Activated naive CD4-positive, alpha-beta T cell treated with anti-CD3 and anti-CD28 coated beads, Interleukin-2, amount 50 U/mL, for 72 hours (primary cell): ENCODE results near the gene TBC1D22A. TPM values are rescaled to one million over a fixed set of nuclear protein-coding genes. Genes with fewer than 3 reads are reported as not detected.

Experiments used
- ATAC-seq, 2 donors: fragments of 150-1000 bp; cut with Tn5 transposase; 2 replicates each; pipeline ENCODE4 v1.10.0; 2021; ENCODE audit warnings: mild to moderate bottlenecking in 2 of 2, moderate library complexity in 2 of 2
- DNase-seq, 2 donors: peaks; one replicate each; pipeline ENCODE4 v3.0.0; 2021 to 2022; ENCODE audit warnings: low spot score in 2 of 2
- H3K27ac Mint-ChIP-seq, 2 donors: one replicate each; pipeline ENCODE4 v1.8.0; 2022; ENCODE audit warnings: mild to moderate bottlenecking in 2 of 2, mixed read lengths in 2 of 2
- H3K36me3 Mint-ChIP-seq, 2 donors: one replicate each; pipeline ENCODE4 v1.8.0; 2022; ENCODE audit warnings: mixed read lengths in 2 of 2
- H3K9me3 Mint-ChIP-seq, 2 donors: one replicate each; pipeline ENCODE4 v1.8.0; 2022; ENCODE audit warnings: mixed read lengths in 2 of 2
- total RNA-seq, 2 donors: library from RNA; stranded (reverse); gene quantifications; one replicate each; pipeline ENCODE4 v1.2.3, GENCODE V29; 2022

Gene TBC1D22A
- total RNA-seq, 2 donors from 2014 or later, result 17.8 to 50.8 TPM

DNA sequence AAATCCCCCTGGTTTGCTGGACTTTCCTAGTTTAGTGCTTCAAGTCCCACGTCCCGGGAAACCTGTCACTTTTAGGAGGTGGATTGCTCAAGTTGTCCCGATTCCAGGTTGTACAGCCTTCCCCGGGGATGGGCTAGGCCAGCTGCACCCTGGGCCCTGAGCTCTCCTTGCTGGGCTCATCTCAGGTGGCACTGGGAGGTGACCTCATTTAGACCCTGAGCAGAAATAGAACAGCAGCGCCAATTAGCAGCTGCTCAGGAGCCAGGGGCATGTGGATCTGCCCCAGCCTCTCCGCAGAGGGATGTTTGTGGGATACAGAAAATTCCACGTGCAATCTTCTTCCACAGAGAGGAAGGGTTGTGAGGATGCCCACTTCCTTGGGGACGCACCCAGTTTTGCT, 14.8 kb upstream of the TBC1D22A start:
- DNase-seq, result no peak
- Mint-ChIP-seq H3K27ac (peak overlapping the region in 1 of 2 donors; percentile 27), H3K9me3 (peaks cover 0 to 4% of the 10 kb centered on the region in 2 donors), H3K36me3 (peaks cover 0 to 6% of the 10 kb centered on the region in 2 donors)
- ATAC-seq, result no peak

DNA sequence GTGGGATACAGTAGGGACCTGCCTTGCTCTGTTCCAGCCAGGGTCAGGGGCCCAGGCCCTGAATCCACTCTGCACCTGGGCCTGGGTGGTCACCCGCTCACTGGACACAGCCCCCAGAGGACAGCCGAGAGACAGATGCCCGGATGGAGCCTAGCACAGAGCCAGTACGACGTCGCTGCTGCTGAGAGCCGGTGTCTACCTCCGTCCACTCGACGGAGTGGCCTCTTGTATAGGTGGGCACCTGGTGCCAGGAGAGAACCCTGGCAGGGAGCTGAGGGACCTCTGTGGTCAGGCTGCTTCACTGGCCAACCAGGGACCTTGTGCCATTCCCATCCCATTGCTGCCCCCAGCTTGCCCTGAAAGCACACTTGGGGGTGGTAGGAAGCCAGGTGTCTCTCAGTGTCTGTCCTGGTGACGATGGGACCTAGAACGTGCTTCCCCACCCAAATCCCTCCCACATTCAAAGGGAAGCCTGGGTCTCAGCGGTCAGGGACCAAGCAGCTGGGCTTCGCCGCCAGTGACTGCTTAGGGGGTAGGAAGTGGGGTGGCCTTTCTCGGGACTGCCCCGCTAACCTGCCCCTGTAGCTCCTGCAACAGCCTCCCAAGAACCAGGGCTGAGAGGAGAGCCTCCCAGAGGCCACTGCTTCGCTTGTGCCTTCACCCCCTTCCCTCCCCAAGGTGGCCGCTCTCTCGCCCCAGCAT, 14.1 kb upstream of the TBC1D22A start:
- Mint-ChIP-seq H3K36me3 (no peaks in the 10 kb centered on the region), H3K9me3 (no peaks in the 10 kb centered on the region), H3K27ac (peak overlapping the region in 1 of 2 donors; percentile 66)
- DNase-seq (no peak), ATAC-seq (no peak)

DNA sequence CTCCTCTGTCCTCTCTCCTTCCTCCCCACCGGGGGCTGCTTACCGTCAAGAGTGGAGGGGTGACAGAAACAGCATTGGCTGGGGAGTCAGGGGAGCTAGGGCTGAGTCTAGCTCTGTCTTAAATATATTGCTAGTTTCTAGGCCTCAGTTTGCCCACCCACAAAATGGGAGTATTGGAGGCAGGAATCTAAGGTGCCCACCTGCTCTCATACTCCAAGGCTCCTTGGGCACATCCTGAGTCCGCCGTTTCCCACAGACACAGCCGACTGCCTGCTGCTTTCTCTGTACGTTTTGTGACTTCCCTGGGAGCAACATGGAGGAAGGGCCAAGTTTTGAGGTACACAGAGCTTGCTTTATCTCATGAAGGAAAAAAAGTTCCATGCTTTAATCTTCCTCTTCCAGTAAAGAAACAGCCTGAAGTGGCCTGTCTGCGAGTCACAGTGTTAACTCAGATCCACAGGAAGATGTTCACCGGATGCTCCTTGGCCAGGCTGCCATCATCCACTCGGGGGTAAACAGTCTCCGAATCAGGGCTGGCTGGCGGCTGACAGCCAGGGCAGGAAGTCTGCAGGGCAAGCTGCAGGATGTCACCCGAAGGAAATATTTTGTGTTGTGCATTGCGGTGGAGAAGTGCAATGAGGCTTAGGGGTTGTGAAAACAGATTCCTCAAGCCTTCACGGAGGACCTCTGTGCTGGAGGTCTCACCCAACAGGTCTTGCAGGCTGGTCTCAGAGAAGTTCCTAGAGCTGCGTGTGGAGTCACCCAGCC, 13.4 kb upstream of the TBC1D22A start:
- Mint-ChIP-seq H3K27ac (peak overlapping the region; percentile 66 to 70), H3K36me3 (no peaks in the 10 kb centered on the region), H3K9me3 (no peaks in the 10 kb centered on the region)
- DNase-seq, result peak in 1 of 2 donors; percentile 54
- peak; percentile 45 to 75 for ATAC-seq

DNA sequence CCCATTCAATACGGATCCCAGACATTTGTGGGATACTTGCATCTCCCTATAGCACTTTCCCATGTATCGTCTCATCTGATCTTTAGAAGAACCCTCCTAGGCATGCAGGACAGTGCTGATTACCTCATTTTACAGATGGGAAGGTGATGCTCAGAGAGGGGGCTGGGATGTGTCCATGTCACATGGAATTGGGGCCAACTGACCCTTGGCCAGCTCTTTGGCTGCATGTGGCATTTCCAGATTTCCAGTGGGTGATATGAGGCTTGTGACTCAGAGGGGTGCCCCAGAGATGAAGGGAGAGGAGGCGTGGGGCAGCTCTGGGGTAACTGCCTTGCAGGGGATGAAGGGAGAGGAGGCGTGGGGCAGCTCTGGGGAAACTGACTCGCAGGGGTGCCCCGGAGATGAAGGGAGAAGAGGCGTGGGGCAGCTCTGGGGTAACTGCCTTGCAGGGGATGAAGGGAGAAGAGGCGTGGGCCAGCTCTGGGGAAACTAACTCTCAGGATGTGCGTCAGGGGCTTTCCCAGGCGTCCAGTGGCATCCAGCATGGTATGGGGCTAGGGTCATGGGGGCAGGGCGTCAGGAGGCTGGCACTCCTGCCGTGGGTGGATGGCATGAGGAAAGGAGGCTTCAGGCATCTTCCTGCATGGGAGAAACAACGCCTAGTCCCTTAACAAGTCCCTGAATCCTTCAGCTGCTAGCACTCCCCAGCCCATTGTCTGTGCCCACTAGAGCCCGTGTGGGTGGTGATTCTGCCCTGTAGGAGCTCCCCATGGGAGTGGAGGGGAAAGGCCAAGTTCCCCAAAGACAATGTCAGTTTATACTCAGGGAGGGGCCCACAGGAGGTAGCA, 12.5 kb upstream of the TBC1D22A start:
- Mint-ChIP-seq H3K27ac (peak overlapping the region; percentile 70 to 77), H3K9me3 (peaks cover 0 to 1% of the 10 kb centered on the region in 2 donors), H3K36me3 (no peaks in the 10 kb centered on the region)
- ATAC-seq, result peak in 1 of 2 donors; percentile 36
- no peak for DNase-seq

DNA sequence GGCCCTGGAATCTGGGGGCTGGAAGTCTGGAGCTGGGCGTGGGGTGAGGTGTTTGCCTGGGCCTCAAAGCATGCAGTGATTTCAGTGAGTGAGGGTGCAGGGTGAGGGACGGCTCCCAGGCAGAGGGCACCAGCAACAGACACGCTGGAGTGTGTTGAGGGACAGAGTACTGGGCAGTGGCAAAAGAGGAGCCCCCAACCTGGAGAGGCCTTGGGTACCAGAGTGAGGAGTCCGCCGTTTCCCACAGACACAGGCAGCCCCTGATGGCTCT, 12.0 kb upstream of the TBC1D22A start:
- Mint-ChIP-seq H3K36me3 (no peaks in the 10 kb centered on the region), H3K27ac (peak overlapping the region; percentile 70 to 77), H3K9me3 (peaks cover 0 to 3% of the 10 kb centered on the region in 2 donors)
- DNase-seq, result no peak
- no peak for ATAC-seq

DNA sequence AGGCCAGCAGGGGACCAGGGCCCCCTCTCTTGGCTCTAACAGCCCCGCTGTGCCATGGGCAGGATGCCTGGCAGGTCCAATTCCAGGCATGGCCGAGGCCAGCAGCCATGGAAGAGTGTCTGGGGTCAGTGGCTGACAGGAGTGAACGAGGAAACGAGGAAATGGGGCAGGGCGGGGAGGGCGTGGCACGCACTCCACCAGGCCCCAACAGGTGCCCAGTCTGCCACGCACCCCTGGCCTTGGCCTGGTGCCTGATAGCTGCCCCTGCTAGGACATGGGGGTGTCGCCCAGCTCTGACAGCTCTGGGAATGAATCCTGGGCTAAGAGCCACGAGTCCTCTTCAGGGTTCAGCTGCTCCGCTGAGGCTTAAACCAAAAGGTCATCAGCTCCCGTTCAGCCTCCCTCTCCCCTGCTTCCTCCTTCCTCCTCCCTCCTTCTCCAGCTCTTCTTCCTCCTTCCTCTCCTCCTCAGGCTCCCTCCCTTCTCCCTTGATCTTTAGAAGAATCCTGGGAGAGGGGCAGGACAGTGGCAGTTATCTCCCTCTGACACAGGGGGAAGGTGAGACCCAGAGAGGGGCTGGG, 11.5 kb upstream of the TBC1D22A start:
- ATAC-seq (no peak), DNase-seq (no peak)
- Mint-ChIP-seq H3K36me3 (peaks cover 0 to 3% of the 10 kb centered on the region in 2 donors), H3K9me3 (peaks cover 0 to 3% of the 10 kb centered on the region in 2 donors), H3K27ac (peak overlapping the region; percentile 41 to 70)

DNA sequence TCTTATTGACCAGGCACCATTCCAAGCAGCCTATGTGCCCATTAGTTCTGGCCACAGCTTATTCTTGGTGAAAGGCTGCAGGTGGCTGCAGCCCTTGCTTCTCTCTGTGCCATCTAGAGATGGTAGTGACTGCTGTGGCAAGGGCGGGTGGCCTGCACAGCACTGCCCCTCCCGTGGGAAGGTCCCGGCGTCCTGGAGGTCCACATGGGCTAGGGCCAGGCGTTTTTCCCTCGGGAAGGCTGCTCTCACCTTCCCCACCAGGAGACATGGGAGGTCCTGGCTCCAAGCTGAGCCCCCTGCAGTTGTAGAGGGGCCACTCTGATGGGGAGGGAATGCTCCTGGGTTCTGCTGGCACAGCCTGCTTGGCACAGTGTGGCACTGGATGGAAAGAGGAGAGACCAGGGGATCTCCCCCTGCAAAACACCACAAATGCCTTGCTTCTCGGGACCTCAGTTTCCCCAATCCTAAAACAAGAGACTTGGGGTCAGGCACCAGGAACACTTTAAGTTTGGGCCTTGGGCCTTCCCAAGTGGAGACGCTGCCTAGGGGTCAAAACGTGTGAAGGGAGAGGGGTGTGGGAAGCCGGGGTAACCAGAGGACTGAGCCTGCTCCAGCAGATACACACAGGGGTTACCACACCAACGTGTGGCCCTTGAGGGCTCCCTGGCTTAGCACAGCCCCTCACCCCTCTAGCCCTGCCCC, 10.0 kb upstream of the TBC1D22A start:
- H3K9me3 Mint-ChIP-seq, result peaks cover 5 to 10% of the 10 kb centered on the region in 2 donors
- peaks cover 0 to 18% of the 10 kb centered on the region in 2 donors for H3K36me3 Mint-ChIP-seq
- ATAC-seq, result no peak
- DNase-seq, result no peak
- no peak overlapping the region for H3K27ac Mint-ChIP-seq

DNA sequence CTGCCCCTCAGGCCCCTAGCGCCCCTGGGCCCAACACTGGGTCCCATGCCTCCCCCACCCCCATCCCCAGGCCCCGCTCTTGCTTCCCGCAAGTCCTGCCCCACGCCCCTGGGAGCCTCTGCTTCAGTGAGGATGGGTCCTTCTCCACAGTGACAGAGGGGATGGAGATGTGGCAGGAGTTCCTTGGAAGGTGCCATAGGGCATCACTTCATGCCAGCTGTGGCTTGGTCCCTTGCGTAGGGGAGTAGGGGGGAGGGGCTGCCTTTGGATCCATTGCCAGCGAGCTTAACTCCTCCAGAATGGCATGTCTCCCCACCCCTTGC, 9.5 kb upstream of the TBC1D22A start:
- peaks cover 0 to 21% of the 10 kb centered on the region in 2 donors for H3K36me3 Mint-ChIP-seq
- peaks cover 5 to 10% of the 10 kb centered on the region in 2 donors for H3K9me3 Mint-ChIP-seq
- H3K27ac Mint-ChIP-seq, result no peak overlapping the region
- ATAC-seq (no peak), DNase-seq (no peak)

DNA sequence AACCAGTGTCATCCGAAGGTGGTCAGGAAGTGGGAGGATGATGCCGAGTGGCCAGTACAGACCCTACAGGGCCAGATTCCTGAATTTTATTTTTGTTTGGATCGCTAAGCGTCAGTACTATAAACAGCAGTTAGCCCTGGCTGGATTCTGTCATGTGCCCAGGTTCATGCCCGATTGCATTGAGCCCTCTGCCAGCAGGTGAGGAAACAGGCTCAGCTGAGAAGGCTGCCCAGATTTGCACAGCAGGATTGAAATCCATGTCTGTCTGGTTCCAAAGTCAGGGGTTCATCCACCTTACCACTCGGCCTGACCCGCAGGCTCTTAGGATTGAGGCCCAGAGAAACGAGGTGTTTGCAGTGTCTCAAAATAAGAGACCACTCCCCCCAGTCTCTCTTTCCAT, 9.1 kb upstream of the TBC1D22A start:
- ATAC-seq, result no peak
- Mint-ChIP-seq H3K9me3 (peaks cover 5 to 10% of the 10 kb centered on the region in 2 donors), H3K36me3 (peaks cover 0 to 21% of the 10 kb centered on the region in 2 donors), H3K27ac (no peak overlapping the region)
- DNase-seq, result no peak

DNA sequence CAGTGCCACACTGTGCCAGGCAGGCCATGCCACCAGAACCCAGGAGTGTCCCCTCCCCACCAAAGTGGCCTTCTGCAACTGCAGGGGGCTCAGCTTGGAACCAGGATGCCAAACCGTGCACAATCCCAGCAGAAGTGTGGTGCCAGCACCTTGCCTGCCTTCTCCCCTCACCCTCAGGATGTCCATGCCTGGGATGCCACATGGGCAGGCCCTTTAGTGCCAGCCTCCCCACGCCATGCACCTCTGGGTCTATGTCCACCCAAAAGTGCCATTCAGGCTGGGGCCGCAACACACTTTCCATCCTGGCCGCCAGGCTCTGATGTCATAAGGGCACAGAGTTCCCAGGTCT, 8.7 kb upstream of the TBC1D22A start:
- H3K36me3 Mint-ChIP-seq, result peaks cover 0 to 21% of the 10 kb centered on the region in 2 donors
- ATAC-seq (no peak), DNase-seq (no peak)
- H3K9me3 Mint-ChIP-seq, result peaks cover 5 to 10% of the 10 kb centered on the region in 2 donors
- H3K27ac Mint-ChIP-seq, result peak overlapping the region in 1 of 2 donors; percentile 4

DNA sequence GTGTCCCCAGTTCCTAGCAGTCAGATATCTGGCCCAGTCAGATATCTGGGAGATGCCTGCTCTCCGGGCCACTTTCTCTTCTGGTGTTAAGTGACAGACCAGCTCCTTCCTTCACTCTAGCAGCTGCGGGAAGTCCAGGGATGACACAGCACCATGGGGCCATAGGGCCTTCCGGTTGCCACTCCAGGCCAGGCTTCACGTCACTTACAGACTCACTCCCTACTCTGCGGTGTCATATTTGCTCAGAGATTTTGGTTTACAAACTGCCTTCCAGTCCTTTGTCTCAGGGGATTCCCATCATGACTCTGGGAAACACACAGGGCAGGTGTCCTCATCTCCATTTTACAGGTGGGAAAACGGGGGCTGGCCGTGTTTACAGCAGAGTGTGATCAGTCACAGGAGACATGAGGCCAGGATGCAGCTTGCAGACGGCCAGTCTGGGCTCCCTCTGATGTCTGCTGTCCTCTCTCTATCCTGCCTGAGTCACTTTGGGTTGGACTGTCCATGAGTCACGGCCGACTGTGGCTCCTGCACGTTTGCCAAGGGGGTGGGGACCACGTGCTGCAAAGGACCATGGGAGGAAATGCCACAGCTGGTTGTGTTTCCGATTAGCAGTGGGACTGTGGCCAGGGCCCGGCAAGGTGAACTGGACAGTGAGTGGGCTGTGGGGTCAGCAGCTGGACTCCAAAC, 8.2 kb upstream of the TBC1D22A start:
- peaks cover 0 to 21% of the 10 kb centered on the region in 2 donors for H3K36me3 Mint-ChIP-seq
- H3K9me3 Mint-ChIP-seq, result peaks cover 5 to 10% of the 10 kb centered on the region in 2 donors
- DNase-seq, result no peak
- peak overlapping the region in 1 of 2 donors; percentile 4 for H3K27ac Mint-ChIP-seq
- ATAC-seq, result peak; percentile 45 to 86

DNA sequence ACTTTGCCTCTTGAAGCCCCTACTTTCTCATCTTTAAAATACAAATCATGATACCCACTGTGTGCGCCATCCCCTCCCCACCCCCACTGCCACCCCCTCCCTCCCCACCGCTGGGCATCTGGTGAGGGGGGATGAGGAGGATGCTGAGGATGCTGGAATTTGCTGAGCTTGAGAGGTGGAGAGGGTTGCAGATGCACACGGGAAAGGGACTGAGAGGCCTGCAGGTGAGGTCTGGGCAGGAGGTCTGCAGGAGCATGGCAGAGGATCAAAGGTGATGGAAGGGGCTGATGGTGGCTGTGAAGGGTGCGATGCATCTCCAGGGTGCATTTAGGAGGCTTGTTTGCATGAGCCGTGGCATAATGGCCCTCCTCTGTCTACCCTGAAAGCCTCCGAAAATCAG, 7.6 kb upstream of the TBC1D22A start:
- DNase-seq (no peak), ATAC-seq (no peak)
- no peak overlapping the region for H3K27ac Mint-ChIP-seq
- H3K36me3 Mint-ChIP-seq, result peaks cover 0 to 21% of the 10 kb centered on the region in 2 donors
- peaks cover 5 to 10% of the 10 kb centered on the region in 2 donors for H3K9me3 Mint-ChIP-seq

DNA sequence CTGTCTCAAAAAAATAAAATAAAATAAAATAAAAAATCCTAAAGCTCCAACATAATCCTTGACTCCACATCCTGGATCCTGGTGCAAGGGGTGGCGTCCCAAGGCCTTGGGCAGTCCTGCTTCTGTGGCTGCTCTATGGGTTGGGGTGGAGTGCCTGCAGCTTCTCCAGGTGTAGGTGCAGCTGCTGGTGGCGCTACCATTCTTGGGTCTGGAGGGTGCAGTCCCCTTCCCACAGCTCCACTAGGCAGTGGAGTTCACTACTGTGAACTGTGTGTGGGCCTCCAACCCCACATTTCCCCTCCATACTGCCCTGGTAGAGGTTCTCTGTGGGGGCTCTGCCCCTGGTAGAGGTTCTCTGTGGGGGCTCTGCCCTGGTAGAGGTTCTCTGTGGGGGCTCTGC, 6.9 kb upstream of the TBC1D22A start:
- no peak overlapping the region for H3K27ac Mint-ChIP-seq
- ATAC-seq (no peak), DNase-seq (no peak)
- H3K36me3 Mint-ChIP-seq, result peaks cover 0 to 21% of the 10 kb centered on the region in 2 donors
- H3K9me3 Mint-ChIP-seq, result peaks cover 5 to 10% of the 10 kb centered on the region in 2 donors

DNA sequence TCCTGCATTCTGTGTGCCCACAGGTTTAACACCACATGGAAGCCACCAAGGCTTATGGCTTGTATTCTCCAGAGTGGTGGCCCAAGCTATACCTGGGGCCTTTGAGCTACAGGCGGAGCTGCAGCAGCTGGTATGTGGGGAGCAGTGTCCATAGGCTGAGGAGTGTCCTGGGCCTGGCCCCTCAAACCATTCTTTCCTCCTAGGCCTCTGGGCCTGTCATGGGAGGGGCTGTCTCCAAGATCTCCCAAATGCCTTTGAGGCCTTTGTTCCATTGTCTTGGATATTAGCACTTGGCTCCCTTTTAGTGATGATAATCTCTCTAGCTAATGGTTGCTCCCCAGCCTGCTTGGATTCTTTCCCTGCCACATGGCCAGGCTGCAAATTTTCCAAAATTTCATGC, 6.4 kb upstream of the TBC1D22A start:
- H3K9me3 Mint-ChIP-seq, result peaks cover 5 to 10% of the 10 kb centered on the region in 2 donors
- no peak overlapping the region for H3K27ac Mint-ChIP-seq
- peaks cover 0 to 21% of the 10 kb centered on the region in 2 donors for H3K36me3 Mint-ChIP-seq
- no peak for DNase-seq
- ATAC-seq, result no peak

DNA sequence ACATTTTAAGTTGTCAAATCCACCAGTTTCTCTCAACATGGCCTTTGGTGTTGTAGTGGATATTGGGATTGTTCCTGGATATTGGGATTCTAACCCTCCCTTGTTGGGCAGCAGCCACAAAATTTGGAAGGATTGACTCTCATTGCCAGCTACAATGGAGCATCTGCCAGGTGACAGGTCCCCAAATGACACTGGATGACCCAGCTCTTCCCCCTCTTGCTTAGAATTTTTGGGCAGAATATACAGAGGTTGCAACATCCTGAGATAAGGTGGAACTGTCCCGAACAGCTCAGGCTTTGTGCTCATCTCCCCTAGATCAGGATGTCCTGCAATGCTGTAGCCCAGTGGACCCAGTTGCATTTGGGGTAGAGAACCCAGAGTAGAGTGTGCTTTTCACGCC, 5.3 kb upstream of the TBC1D22A start:
- H3K36me3 Mint-ChIP-seq, result peaks cover 8 to 30% of the 10 kb centered on the region in 2 donors
- H3K9me3 Mint-ChIP-seq, result peaks cover 5 to 10% of the 10 kb centered on the region in 2 donors
- no peak overlapping the region for H3K27ac Mint-ChIP-seq
- DNase-seq (no peak), ATAC-seq (no peak)

DNA sequence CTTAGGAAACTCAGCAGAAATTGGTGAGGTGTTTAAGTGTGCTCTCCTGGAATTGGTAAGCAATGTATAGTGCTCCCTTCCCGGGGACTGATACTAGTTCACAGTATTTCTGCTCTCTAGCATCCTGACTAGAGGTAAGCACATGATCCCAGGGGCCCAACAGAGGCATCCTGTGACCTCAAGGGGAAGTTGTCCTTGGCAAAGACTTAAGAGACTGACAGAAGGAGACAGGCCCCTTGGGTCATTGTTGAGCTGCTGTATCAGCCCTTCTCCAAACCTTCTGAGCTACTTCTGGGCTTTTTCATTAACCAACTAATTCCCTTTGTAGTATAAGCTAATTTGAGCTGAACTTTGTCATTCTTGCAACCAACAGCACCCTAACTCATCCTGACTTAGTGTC, 4.3 kb upstream of the TBC1D22A start:
- H3K36me3 Mint-ChIP-seq, result peaks cover 18 to 40% of the 10 kb centered on the region in 2 donors
- DNase-seq, result no peak

More for the DNA sequence above, 4.3 kb upstream of the TBC1D22A start:
- H3K9me3 Mint-ChIP-seq, result peaks cover 5 to 10% of the 10 kb centered on the region in 2 donors
- H3K27ac Mint-ChIP-seq, result peak overlapping the region in 1 of 2 donors; percentile 1
- no peak for ATAC-seq
